ENCODE results near the gene TXNRD2.
"Not testable (repeated sequence)": the region's sequence is repeated elsewhere in the genome, so short reads cannot be mapped to it uniquely, and the experiment has no call there.

TXNRD2 gene

GRCh38 chr22:19910180-19910744 lies 31.4 kb downstream of the TXNRD2 start:
- DNase-seq (ENCODE audit: low spot score), result no peak
- TF ChIP-seq CTCF (IDR thresholded peaks at IDR 0.05; ENCODE audit: borderline replicate concordance, control extremely low read depth, extremely low read depth, insufficient read depth, missing control alignments), result no peak
- in situ Hi-C loops (cut with MboI; ENCODE audit: low sequenced_read_pairs, unreplicated experiment), result no loop called here

GRCh38 chr22:19909350-19910179 lies 32.1 kb downstream of the TXNRD2 start:
- in situ Hi-C loops (cut with MboI; ENCODE audit: low sequenced_read_pairs, unreplicated experiment), result no loop called here
- TF ChIP-seq CTCF (IDR thresholded peaks at IDR 0.05; ENCODE audit: borderline replicate concordance, control extremely low read depth, extremely low read depth, insufficient read depth, missing control alignments), result peak; percentile 90
- peak; percentile 90 for DNase-seq (ENCODE audit: low spot score)

- in situ Hi-C loops (cut with MboI; ENCODE audit: low sequenced_read_pairs, unreplicated experiment); DNase-seq (ENCODE audit: low spot score): not testable (repeated sequence)
Measured at GRCh38 chr22:19907902-19908301, 33.7 kb downstream of the TXNRD2 start.

GRCh38 chr22:19906864-19907263 lies 34.8 kb downstream of the TXNRD2 start:
- DNase-seq (ENCODE audit: low spot score); in situ Hi-C loops (cut with MboI; ENCODE audit: low sequenced_read_pairs, unreplicated experiment): not testable (repeated sequence)

GRCh38 chr22:19905347-19906276 lies 36.0 kb downstream of the TXNRD2 start:
- in situ Hi-C loops (cut with MboI; ENCODE audit: low sequenced_read_pairs, unreplicated experiment), result no loop called here
- no peak for TF ChIP-seq CTCF (IDR thresholded peaks at IDR 0.05; ENCODE audit: borderline replicate concordance, control extremely low read depth, extremely low read depth, insufficient read depth, missing control alignments)
- no peak for DNase-seq (ENCODE audit: low spot score)

- in situ Hi-C loops (cut with MboI; ENCODE audit: low sequenced_read_pairs, unreplicated experiment), result no loop called here
- no peak for DNase-seq (ENCODE audit: low spot score)
- no peak for TF ChIP-seq CTCF (IDR thresholded peaks at IDR 0.05; ENCODE audit: borderline replicate concordance, control extremely low read depth, extremely low read depth, insufficient read depth, missing control alignments)
Measured at GRCh38 chr22:19904935-19905334, 36.7 kb downstream of the TXNRD2 start.

GRCh38 chr22:19904174-19904856 lies 37.3 kb downstream of the TXNRD2 start:
- DNase-seq (ENCODE audit: low spot score), result no peak
- TF ChIP-seq CTCF (IDR thresholded peaks at IDR 0.05; ENCODE audit: borderline replicate concordance, control extremely low read depth, extremely low read depth, insufficient read depth, missing control alignments), result no peak
- in situ Hi-C loops (cut with MboI; ENCODE audit: low sequenced_read_pairs, unreplicated experiment), result no loop called here
